ENCODE results near the gene TRIM44.
"Not testable (repeated sequence)": the region's sequence is repeated elsewhere in the genome, so short reads cannot be mapped to it uniquely, and the experiment has no call there.

The TRIM44 gene

DNA sequence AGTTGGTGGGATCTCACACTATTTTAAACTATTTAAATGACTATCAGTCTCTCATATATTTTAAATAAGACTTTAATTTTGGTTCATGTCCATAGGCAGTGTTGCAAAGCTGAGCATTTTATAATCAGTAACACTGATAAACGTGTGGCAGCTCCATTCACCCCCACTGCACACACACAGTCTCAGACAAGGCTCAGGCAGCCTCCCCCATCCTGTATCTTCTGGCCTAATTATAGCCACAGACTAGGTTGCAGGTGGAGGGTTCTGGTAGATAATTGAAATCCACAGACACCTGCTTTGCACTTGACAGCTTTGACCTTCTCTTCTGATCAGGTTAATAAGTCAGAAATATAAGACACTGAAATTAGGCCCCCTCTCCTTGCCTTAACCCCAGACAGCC, 162.8 kb downstream of the TRIM44 start:
- DNase-seq, result no peak

GRCh38 chr11:35826006-35826405, 163.4 kb downstream of the TRIM44 start:
- DNase-seq, result no peak

- no peak for DNase-seq
Observed at GRCh38 chr11:35826949-35827348, 164.4 kb downstream of the TRIM44 start.

DNA sequence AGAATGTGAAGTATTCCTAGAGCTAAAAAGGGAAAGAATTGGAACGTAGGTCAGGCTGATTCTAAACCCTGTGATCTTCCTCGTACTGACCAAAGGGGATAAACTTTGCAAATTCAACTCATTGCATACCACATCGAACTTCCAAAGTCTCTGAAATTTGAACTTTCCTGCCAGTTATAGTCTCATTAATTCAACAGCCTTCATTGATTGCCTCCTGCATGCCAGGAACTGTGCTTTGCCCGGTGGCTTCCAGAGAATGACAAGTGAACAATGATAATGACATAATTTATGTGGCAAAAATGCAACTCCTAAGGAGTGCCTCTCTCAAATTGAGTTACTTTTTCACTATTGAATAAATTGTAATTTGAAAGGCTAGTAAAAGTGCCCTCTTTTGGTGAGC, 173.6 kb downstream of the TRIM44 start:
- DNase-seq, result no peak

- DNase-seq, result no peak
Observed at GRCh38 chr11:35838071-35838470, 175.5 kb downstream of the TRIM44 start.

DNA sequence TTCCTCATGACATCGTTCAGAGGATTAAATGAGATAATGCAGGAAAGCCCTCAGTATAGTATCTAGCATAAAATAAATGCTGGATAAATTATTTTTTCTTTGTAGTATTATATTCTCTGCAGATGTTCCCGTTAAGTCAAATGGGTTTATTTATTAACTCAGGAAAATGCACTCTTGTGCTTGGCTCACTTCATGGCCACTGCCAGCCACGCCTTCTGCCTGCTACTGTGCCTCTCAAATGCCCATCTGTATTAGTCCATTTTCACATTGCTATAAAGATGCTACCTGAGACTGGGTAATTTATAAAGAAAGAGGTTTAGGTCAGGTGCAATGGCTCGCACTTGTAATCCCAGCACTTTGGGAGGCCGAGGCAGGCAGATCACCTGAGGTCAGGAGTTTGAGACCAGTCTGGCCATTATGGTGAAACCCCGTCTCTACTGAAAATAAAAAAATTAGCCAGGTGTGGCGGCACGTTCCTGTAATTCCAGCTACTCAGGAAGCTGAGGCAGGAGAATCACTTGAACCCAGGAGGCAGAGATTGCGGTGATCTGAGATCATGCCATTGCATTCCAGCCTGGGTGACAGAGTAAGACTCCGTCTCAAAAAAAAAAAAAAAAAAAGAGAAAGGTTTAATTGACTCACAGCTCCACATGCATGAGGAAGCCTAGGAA, 176.3 kb downstream of the TRIM44 start:
- not testable (repeated sequence) for DNase-seq

- DNase-seq, result no peak
Observed at GRCh38 chr11:35839368-35840161, 177.0 kb downstream of the TRIM44 start.

- no peak for DNase-seq
Observed at GRCh38 chr11:35841733-35842132, 179.2 kb downstream of the TRIM44 start.

- DNase-seq, result no peak
Observed at GRCh38 chr11:35842958-35843357, 180.4 kb downstream of the TRIM44 start.

GRCh38 chr11:35844579-35844978, 182.0 kb downstream of the TRIM44 start:
- DNase-seq, result no peak

GRCh38 chr11:35845860-35846259, 183.3 kb downstream of the TRIM44 start:
- DNase-seq, result no peak

- no peak for DNase-seq
Observed at GRCh38 chr11:35846874-35847273, 184.3 kb downstream of the TRIM44 start.

- DNase-seq, result no peak
Observed at GRCh38 chr11:35847473-35847872, 184.9 kb downstream of the TRIM44 start.

GRCh38 chr11:35848616-35849015, 186.0 kb downstream of the TRIM44 start:
- DNase-seq, result no peak

DNA sequence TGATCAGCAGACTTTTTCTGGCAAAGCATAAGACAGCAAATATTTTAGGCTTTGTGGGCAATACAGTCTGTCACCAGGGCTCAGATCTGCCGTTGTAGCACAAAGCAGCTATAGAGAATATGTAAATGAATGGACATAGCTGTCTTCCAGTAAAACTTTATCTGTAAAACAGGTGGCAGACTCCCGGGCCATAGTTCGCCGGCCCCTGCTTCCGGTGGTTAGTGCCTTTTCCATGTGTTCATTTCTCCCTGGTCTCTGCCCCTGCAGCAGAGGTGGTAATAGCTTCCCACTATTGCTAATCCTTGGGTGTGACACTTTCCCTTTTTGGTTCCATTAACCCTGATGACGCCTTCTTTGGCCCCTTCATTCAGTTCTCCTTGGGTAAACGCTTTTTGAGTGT, 187.6 kb downstream of the TRIM44 start:
- DNase-seq, result peak in 1 of 2 experiments; percentile 19

DNA sequence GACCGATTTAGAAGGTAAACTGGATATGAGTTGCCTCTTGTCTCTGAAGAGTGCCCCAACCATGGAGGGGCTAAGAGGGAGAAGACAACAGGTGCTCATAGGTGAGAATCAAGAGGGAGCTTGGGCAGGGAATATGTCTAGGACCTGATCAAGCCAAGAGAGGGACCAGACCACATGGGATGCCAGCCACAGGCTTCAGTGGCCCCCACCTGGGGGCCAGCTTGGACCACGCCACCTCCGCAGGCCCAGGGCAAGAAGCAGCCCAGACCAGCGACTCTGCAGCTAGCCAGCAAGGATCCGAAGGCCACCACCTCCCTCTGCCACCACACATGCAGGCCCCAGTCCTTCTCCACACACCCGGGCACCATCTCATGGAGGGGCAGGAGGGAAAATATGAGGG, 188.8 kb downstream of the TRIM44 start:
- DNase-seq, result no peak

- no peak for DNase-seq
Observed at GRCh38 chr11:35852056-35852455, 189.5 kb downstream of the TRIM44 start.

DNA sequence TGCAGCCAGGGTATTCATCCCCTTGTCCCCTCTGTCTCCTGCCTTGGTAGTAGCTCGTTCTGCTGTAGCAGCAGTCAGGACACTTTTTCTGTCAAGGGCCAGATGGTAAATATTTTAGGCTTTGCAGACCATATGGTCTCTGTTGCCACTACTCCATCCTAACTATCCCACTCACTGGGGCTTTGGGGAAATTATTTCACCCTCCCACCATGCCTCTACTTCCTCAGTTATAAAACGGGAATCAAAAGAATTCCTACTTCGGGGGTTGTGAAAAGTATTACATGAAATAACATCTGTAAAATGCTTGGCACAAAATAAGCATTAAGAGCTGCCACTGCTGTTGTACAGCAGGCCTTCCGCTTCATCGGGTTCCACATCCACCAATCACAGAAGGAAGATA, 191.4 kb downstream of the TRIM44 start:
- DNase-seq, result no peak

DNA sequence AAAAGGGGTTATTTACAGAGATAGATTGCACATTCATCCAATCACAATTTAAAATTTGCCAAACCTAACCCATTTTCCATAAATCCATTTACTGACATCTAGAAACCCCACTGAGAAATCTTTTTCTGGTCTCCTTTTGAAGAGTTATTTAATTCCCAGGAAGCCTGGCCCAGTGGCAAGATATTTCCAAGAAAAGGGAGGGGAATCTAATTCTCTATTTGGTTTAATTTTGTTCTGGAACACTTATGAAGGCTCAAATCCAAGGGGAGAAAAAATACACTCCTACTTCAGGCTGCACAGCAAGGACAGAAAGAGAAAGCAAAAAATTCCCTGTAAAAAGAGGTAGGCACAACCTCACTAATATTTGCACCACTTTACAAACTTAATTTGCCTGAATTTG, 193.1 kb downstream of the TRIM44 start:
- no peak for DNase-seq

- DNase-seq, result no peak
Observed at GRCh38 chr11:35856259-35856658, 193.7 kb downstream of the TRIM44 start.

GRCh38 chr11:35856756-35857155, 194.2 kb downstream of the TRIM44 start:
- DNase-seq, result no peak

- DNase-seq, result no peak
Observed at GRCh38 chr11:35857922-35858321, 195.3 kb downstream of the TRIM44 start.

GRCh38 chr11:35859301-35859700, 196.7 kb downstream of the TRIM44 start:
- no peak for DNase-seq

DNA sequence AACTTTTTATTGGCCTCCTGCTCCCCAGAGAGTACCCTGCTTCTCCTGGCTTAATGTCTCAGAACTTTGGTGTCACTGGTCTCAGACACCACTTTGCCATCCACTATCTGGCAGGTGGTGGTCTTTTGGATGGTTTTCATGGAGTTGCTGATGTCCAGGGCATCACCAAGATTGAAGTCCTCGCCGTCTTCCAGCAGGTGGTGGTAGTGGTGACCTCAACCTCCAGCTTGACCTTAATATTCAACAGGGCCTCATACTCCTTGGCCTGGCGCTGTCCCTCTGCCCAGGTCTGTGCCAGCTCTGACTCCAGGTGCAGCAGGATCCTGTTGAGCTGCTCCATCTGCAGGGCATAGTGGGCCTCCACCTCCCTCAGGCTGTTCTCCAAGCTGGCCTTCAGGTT, 197.6 kb downstream of the TRIM44 start:
- not testable (repeated sequence) for DNase-seq

- no peak for DNase-seq
Observed at GRCh38 chr11:35861191-35861590, 198.6 kb downstream of the TRIM44 start.
